ENCODE measurements around the gene DUSP5.
"Not testable (repeated sequence)": the region's sequence is repeated elsewhere in the genome, so short reads cannot be mapped to it uniquely, and the experiment has no call there.

The DUSP5 gene

GRCh38 chr10:110461530-110461929, 36.2 kb upstream of the DUSP5 start:
- Histone ChIP-seq H3K27me3 (ENCODE audit: control insufficient read depth, insufficient read depth, low read length) (no peaks in the 10 kb centered on the region), H3K36me3 (ENCODE audit: control insufficient read depth, insufficient read depth, low read length) (no peaks in the 10 kb centered on the region), H3K4me1 (ENCODE audit: control insufficient read depth, insufficient read depth, low read length) (no peaks in the 10 kb centered on the region), H3K9me3 (ENCODE audit: control insufficient read depth, insufficient read depth, low read length) (no peaks in the 10 kb centered on the region), H3K27ac (ENCODE audit: low read depth, low read length) (no peak overlapping the region), H3K4me3 (ENCODE audit: low read depth, low read length) (no peak overlapping the region), H3K9ac (ENCODE audit: low read depth, low read length) (no peak overlapping the region)

GRCh38 chr10:110462166-110463095, 35.3 kb upstream of the DUSP5 start:
- Histone ChIP-seq H3K4me3 (ENCODE audit: low read depth, low read length) (no peak overlapping the region), H3K36me3 (ENCODE audit: control insufficient read depth, insufficient read depth, low read length) (no peaks in the 10 kb centered on the region), H3K27me3 (ENCODE audit: control insufficient read depth, insufficient read depth, low read length) (no peaks in the 10 kb centered on the region), H3K9me3 (ENCODE audit: control insufficient read depth, insufficient read depth, low read length) (no peaks in the 10 kb centered on the region), H3K4me1 (ENCODE audit: control insufficient read depth, insufficient read depth, low read length) (no peaks in the 10 kb centered on the region), H3K27ac (ENCODE audit: low read depth, low read length) (no peak overlapping the region), H3K9ac (ENCODE audit: low read depth, low read length) (no peak overlapping the region)

GRCh38 chr10:110468258-110468657, 29.4 kb upstream of the DUSP5 start:
- not testable (repeated sequence) for H3K9me3 ChIP-seq (ENCODE audit: control insufficient read depth, insufficient read depth, low read length); H3K4me1 ChIP-seq (ENCODE audit: control insufficient read depth, insufficient read depth, low read length); H3K27ac ChIP-seq (ENCODE audit: low read depth, low read length); H3K36me3 ChIP-seq (ENCODE audit: control insufficient read depth, insufficient read depth, low read length); H3K4me3 ChIP-seq (ENCODE audit: low read depth, low read length); H3K9ac ChIP-seq (ENCODE audit: low read depth, low read length); H3K27me3 ChIP-seq (ENCODE audit: control insufficient read depth, insufficient read depth, low read length)

DNA sequence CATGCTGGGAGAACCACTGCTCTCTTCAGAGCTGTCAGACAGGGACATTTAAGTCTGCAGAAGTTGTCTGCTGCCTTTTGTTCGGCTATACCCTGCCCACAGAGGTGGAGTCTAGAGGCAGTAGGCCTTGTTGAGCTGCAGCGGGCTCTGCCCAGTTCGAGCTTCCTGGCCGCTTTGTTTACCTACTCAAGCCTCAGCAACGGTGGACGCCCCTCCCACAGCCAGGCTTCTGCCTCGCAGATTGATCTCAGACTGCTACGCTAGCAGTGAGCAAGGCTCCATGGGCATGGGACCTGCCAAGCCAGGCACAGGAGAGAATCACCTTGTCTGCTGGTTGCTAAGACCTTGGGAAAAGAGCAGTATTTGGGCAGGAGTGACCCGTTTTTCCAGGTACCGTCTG, 27.2 kb upstream of the DUSP5 start:
- not testable (repeated sequence) for H3K27me3 ChIP-seq (ENCODE audit: control insufficient read depth, insufficient read depth, low read length); H3K9me3 ChIP-seq (ENCODE audit: control insufficient read depth, insufficient read depth, low read length); H3K36me3 ChIP-seq (ENCODE audit: control insufficient read depth, insufficient read depth, low read length); H3K4me3 ChIP-seq (ENCODE audit: low read depth, low read length); H3K9ac ChIP-seq (ENCODE audit: low read depth, low read length); H3K4me1 ChIP-seq (ENCODE audit: control insufficient read depth, insufficient read depth, low read length); H3K27ac ChIP-seq (ENCODE audit: low read depth, low read length)

DNA sequence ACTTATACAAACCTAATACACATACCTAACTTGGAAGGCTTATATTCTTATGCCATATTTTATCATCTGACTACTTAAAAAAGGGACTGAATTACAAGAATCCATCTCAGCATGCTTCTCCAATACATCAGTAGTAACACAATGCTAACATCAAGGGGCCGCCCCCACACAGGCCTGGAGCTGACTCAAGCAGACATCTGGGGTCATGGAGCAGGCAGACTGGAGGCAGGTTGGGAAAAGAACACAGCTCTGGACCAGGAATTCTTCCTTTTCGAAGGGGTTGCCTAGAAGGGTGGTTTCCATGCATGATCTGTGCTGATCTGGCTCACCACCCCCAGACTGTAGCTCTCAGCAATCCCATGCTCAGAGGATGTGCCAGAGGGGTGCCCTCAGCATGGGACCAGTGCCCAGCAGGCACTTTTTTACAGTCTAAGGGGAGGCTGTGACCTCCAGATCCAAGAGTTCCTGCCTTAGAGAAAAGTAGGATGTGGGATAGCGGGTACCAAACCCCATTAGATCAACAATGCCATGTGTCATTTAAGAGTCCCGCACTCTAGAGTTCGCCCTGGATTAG, 26.1 kb upstream of the DUSP5 start:
- H3K27ac ChIP-seq (ENCODE audit: low read depth, low read length), result no peak overlapping the region
- peaks cover 6% of the 10 kb centered on the region; the same call in 1 of the 2 replicates for H3K4me1 ChIP-seq (ENCODE audit: control insufficient read depth, insufficient read depth, low read length)
- H3K36me3 ChIP-seq (ENCODE audit: control insufficient read depth, insufficient read depth, low read length), result no peaks in the 10 kb centered on the region
- no peaks in the 10 kb centered on the region for H3K9me3 ChIP-seq (ENCODE audit: control insufficient read depth, insufficient read depth, low read length)
- no peaks in the 10 kb centered on the region for H3K27me3 ChIP-seq (ENCODE audit: control insufficient read depth, insufficient read depth, low read length)
- H3K4me3 ChIP-seq (ENCODE audit: low read depth, low read length), result no peak overlapping the region
- no peak overlapping the region for H3K9ac ChIP-seq (ENCODE audit: low read depth, low read length)

DNA sequence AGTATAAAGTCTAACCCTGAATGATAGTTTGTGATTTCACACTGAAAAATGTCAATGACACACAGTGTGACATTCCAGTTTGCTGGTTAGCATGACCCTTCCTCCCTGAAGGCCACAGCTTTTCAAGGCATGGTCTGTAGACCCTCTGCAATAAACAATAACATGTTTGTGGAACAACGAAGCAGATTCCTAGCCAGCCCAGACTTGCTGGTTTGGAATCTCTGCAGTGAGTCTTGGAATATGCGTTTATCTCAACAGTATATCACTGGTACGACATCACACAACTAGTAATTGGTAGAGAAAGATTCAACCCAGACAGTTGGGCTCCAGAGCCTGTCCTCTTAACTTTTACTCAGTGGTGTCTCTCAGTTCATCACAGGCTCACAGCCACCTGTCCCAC, 23.7 kb upstream of the DUSP5 start:
- Histone ChIP-seq H3K4me3 (ENCODE audit: low read depth, low read length) (no peak overlapping the region), H3K4me1 (ENCODE audit: control insufficient read depth, insufficient read depth, low read length) (peaks cover 6% of the 10 kb centered on the region; the same call in 1 of the 2 replicates), H3K27ac (ENCODE audit: low read depth, low read length) (no peak overlapping the region), H3K9me3 (ENCODE audit: control insufficient read depth, insufficient read depth, low read length) (no peaks in the 10 kb centered on the region), H3K9ac (ENCODE audit: low read depth, low read length) (no peak overlapping the region), H3K27me3 (ENCODE audit: control insufficient read depth, insufficient read depth, low read length) (no peaks in the 10 kb centered on the region), H3K36me3 (ENCODE audit: control insufficient read depth, insufficient read depth, low read length) (no peaks in the 10 kb centered on the region)

DNA sequence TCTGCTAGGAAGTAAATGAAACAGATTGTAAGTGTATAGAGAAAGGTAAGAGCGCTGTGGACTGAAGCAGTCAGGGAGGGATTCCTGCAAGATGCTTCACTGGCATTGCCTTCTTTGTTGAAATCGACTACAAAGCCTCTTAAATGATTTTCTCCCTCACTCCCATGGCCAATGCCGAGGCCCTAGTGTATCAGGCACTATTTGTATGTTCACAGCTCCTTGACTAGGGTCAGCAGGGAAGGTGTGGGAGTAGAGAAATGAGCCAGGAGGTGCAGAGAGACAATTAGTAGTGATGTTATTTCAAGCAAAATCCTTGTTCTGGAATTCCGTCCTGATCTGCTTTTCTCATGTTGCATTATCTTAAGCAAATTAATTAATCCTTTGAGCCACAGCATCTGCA, 22.9 kb upstream of the DUSP5 start:
- H3K9ac ChIP-seq (ENCODE audit: low read depth, low read length), result no peak overlapping the region
- no peaks in the 10 kb centered on the region for H3K9me3 ChIP-seq (ENCODE audit: control insufficient read depth, insufficient read depth, low read length)
- no peaks in the 10 kb centered on the region for H3K27me3 ChIP-seq (ENCODE audit: control insufficient read depth, insufficient read depth, low read length)
- H3K27ac ChIP-seq (ENCODE audit: low read depth, low read length), result no peak overlapping the region
- H3K4me3 ChIP-seq (ENCODE audit: low read depth, low read length), result no peak overlapping the region
- H3K36me3 ChIP-seq (ENCODE audit: control insufficient read depth, insufficient read depth, low read length), result no peaks in the 10 kb centered on the region
- peaks cover 6% of the 10 kb centered on the region; the same call in 1 of the 2 replicates for H3K4me1 ChIP-seq (ENCODE audit: control insufficient read depth, insufficient read depth, low read length)

- H3K27me3 ChIP-seq (ENCODE audit: control insufficient read depth, insufficient read depth, low read length), result no peaks in the 10 kb centered on the region
- no peak overlapping the region for H3K9ac ChIP-seq (ENCODE audit: low read depth, low read length)
- H3K9me3 ChIP-seq (ENCODE audit: control insufficient read depth, insufficient read depth, low read length), result no peaks in the 10 kb centered on the region
- H3K4me3 ChIP-seq (ENCODE audit: low read depth, low read length), result no peak overlapping the region
- no peak overlapping the region for H3K27ac ChIP-seq (ENCODE audit: low read depth, low read length)
- peaks cover 6% of the 10 kb centered on the region; the same call in 1 of the 2 replicates for H3K4me1 ChIP-seq (ENCODE audit: control insufficient read depth, insufficient read depth, low read length)
- no peaks in the 10 kb centered on the region for H3K36me3 ChIP-seq (ENCODE audit: control insufficient read depth, insufficient read depth, low read length)
Observed at GRCh38 chr10:110475722-110476515, 21.8 kb upstream of the DUSP5 start.

DNA sequence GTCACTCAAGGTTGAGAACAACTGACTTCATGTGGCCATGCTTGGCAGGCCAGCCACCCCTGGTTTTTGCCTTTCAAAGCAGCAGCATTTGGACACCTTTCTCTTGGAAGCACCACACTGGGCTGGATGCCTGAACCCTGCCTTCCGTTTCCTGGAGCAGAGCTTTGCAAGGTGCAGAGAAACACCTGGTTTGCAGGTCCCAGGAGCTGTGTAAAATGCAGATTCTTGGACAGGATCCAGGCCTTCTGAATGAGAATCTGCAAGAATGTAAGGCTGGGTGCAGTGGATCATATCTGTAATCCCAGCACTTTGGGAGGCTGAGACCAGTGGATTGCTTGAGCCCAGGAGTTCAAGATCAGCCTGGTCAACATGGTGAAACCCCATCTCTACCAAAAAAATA, 18.0 kb upstream of the DUSP5 start:
- Histone ChIP-seq H3K4me1 (ENCODE audit: control insufficient read depth, insufficient read depth, low read length) (peaks cover 5% of the 10 kb centered on the region; the same call in 1 of the 2 replicates), H3K4me3 (ENCODE audit: low read depth, low read length) (no peak overlapping the region), H3K9me3 (ENCODE audit: control insufficient read depth, insufficient read depth, low read length) (no peaks in the 10 kb centered on the region), H3K27me3 (ENCODE audit: control insufficient read depth, insufficient read depth, low read length) (no peaks in the 10 kb centered on the region), H3K36me3 (ENCODE audit: control insufficient read depth, insufficient read depth, low read length) (no peaks in the 10 kb centered on the region), H3K9ac (ENCODE audit: low read depth, low read length) (no peak overlapping the region), H3K27ac (ENCODE audit: low read depth, low read length) (no peak overlapping the region)

GRCh38 chr10:110480387-110480786, 17.3 kb upstream of the DUSP5 start:
- Histone ChIP-seq H3K4me1 (ENCODE audit: control insufficient read depth, insufficient read depth, low read length) (no peaks in the 10 kb centered on the region), H3K4me3 (ENCODE audit: low read depth, low read length) (no peak overlapping the region), H3K27ac (ENCODE audit: low read depth, low read length) (no peak overlapping the region), H3K36me3 (ENCODE audit: control insufficient read depth, insufficient read depth, low read length) (no peaks in the 10 kb centered on the region), H3K9ac (ENCODE audit: low read depth, low read length) (no peak overlapping the region), H3K9me3 (ENCODE audit: control insufficient read depth, insufficient read depth, low read length) (no peaks in the 10 kb centered on the region), H3K27me3 (ENCODE audit: control insufficient read depth, insufficient read depth, low read length) (no peaks in the 10 kb centered on the region)

GRCh38 chr10:110481919-110482318, 15.8 kb upstream of the DUSP5 start:
- Histone ChIP-seq H3K27me3 (ENCODE audit: control insufficient read depth, insufficient read depth, low read length) (no peaks in the 10 kb centered on the region), H3K4me1 (ENCODE audit: control insufficient read depth, insufficient read depth, low read length) (peaks cover 7% of the 10 kb centered on the region), H3K9me3 (ENCODE audit: control insufficient read depth, insufficient read depth, low read length) (no peaks in the 10 kb centered on the region), H3K9ac (ENCODE audit: low read depth, low read length) (no peak overlapping the region), H3K4me3 (ENCODE audit: low read depth, low read length) (no peak overlapping the region), H3K27ac (ENCODE audit: low read depth, low read length) (no peak overlapping the region), H3K36me3 (ENCODE audit: control insufficient read depth, insufficient read depth, low read length) (no peaks in the 10 kb centered on the region)

All from HUES48 (cell line).